Trophoblast cell (in vitro differentiated cells and primary cell): ENCODE measurements around the gene CATSPER1.
A peak's percentile ranks its signal among the peaks of the same experiment; 100 is the strongest.

Experiments used
- DNase-seq, 2 donors: peaks; one replicate each; pipeline ENCODE4 v3.0.0-alpha.2; 2016
- H2AFZ ChIP-seq: 2 replicates; pipeline ENCODE4 v1.6.1; 2013; ENCODE audit warnings: low read length, moderate library complexity, mild to moderate bottlenecking; ENCODE audit not compliant: insufficient read depth, poor library complexity
- H2AK5ac ChIP-seq: 2 replicates; pipeline ENCODE4 v1.6.1; 2013; ENCODE audit warnings: mild to moderate bottlenecking, low read length
- H2BK120ac ChIP-seq: 2 replicates; pipeline ENCODE4 v1.6.1; 2013; ENCODE audit warnings: low read length, mild to moderate bottlenecking, moderate library complexity; ENCODE audit not compliant: insufficient read depth, poor library complexity
- H2BK12ac ChIP-seq: 2 replicates; pipeline ENCODE4 v1.6.1; 2013; ENCODE audit warnings: mild to moderate bottlenecking, low read length, moderate library complexity
- H2BK5ac ChIP-seq: 2 replicates; pipeline ENCODE4 v1.6.1; 2013; ENCODE audit warnings: low read length, low read depth, moderate library complexity, mild to moderate bottlenecking; ENCODE audit not compliant: poor library complexity
- H3K14ac ChIP-seq: 2 replicates; pipeline ENCODE4 v1.6.1; 2013; ENCODE audit warnings: mild to moderate bottlenecking, low read length
- H3K18ac ChIP-seq: 2 replicates; pipeline ENCODE4 v1.6.1; 2013; ENCODE audit warnings: mild to moderate bottlenecking, low read length
- H3K23ac ChIP-seq: 2 replicates; pipeline ENCODE4 v1.6.1; 2013; ENCODE audit warnings: low read length
- H3K27ac ChIP-seq: 2 replicates; pipeline ENCODE4 v1.5.1; 2013; ENCODE audit warnings: low read depth, mild to moderate bottlenecking, inconsistent platforms, low read length, moderate library complexity
- H3K27me3 ChIP-seq: 2 replicates; pipeline ENCODE4 v1.6.1; 2013; ENCODE audit warnings: inconsistent platforms, mild to moderate bottlenecking, low read length, moderate library complexity; ENCODE audit not compliant: insufficient read depth
- H3K36me3 ChIP-seq, 2 experiments: 1 replicate in 1 of 2; 2 replicates in 1 of 2; pipeline ENCODE4 v1.6.1; 2013; ENCODE audit warnings: low read length in 2 of 2, mild to moderate bottlenecking in 2 of 2, moderate library complexity in 1 of 2; ENCODE audit not compliant: insufficient read depth in 2 of 2, control insufficient read depth in 1 of 2
- H3K4ac ChIP-seq: 2 replicates; pipeline ENCODE4 v1.6.1; 2013; ENCODE audit warnings: low read depth, mild to moderate bottlenecking, low read length, moderate library complexity
- H3K4me1 ChIP-seq, 2 experiments: 1 replicate in 1 of 2; 2 replicates in 1 of 2; pipeline ENCODE4 v1.6.1; 2013; ENCODE audit warnings: low read length in 2 of 2, mild to moderate bottlenecking in 2 of 2, moderate library complexity in 1 of 2; ENCODE audit not compliant: insufficient read depth in 2 of 2, control insufficient read depth in 1 of 2
- H3K4me2 ChIP-seq: 2 replicates; pipeline ENCODE4 v1.6.1; 2013; ENCODE audit warnings: inconsistent platforms, mild to moderate bottlenecking, low read length, moderate library complexity
- H3K4me3 ChIP-seq: 2 replicates; pipeline ENCODE4 v1.5.1; 2013; ENCODE audit warnings: mild to moderate bottlenecking, low read depth, low read length, inconsistent platforms
- H3K79me1 ChIP-seq: one replicate; pipeline ENCODE4 v1.6.1; 2013; ENCODE audit warnings: low read length
- H3K79me2 ChIP-seq: 2 replicates; pipeline ENCODE4 v1.6.1; 2013; ENCODE audit warnings: low read length, mild to moderate bottlenecking; ENCODE audit not compliant: control insufficient read depth, insufficient read depth, poor library complexity
- H3K9ac ChIP-seq: 2 replicates; pipeline ENCODE4 v1.6.1; 2013; ENCODE audit warnings: mild to moderate bottlenecking, low read length
- H3K9me3 ChIP-seq: 2 replicates; pipeline ENCODE4 v1.6.1; 2013; ENCODE audit warnings: low read depth, mild to moderate bottlenecking, control low read depth, inconsistent platforms, low read length; ENCODE audit not compliant: insufficient read depth
- H4K12ac ChIP-seq: 2 replicates; pipeline ENCODE4 v1.6.1; 2013; ENCODE audit warnings: low read depth, mild to moderate bottlenecking, low read length, moderate library complexity
- H4K8ac ChIP-seq: 2 replicates; pipeline ENCODE4 v1.6.1; 2013; ENCODE audit warnings: low read depth, mild to moderate bottlenecking, low read length, moderate library complexity
- H4K91ac ChIP-seq: one replicate; pipeline ENCODE4 v1.6.1; 2013; ENCODE audit warnings: low read depth, mild to moderate bottlenecking, low read length, moderate library complexity
- WGBS: extraction: QIAGEN DNeasy Blood & Tissue Kit; methylation state at CpG from one replicate; pipeline ENCODE4 v1.1.7; 2013; ENCODE audit warnings: missing lambda C conversion rate; ENCODE audit not compliant: insufficient read length, insufficient coverage; ENCODE audit errors: extremely low coverage; 5-methylcytosine and 5-hydroxymethylcytosine counted together

Gene CATSPER1

DNA sequence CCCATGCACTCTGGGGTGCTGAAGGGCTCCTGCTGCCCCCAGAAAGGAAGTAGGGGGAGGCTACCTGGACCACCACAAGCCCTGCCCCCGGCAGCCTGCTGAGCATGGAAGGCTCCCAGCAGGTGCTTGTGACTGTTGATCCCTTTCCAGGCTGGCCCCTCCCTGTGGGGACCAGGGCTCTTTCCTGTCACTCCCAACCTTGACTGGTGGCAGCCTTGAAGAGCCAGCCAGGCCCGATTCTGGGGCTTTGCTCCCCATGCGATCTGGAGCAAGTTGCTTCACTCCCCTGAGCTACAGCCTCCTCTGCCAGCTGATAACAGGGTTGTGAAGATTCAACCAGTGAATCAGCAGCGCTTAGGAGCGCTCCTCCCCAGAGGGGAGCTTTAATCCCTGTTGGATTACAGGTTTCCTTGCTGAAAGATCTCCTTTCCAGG is 19.1 kb downstream of the CATSPER1 start:
- H3K4ac ChIP-seq = no peak overlapping the region
- H3K18ac ChIP-seq = no peak overlapping the region
- peaks cover 29 to 34% of the 10 kb centered on the region in 2 experiments for H3K4me1 ChIP-seq
- H3K14ac ChIP-seq = no peak overlapping the region
- no peak overlapping the region for H3K9ac ChIP-seq
- no peak overlapping the region for H3K23ac ChIP-seq
- H2AFZ ChIP-seq = no peak overlapping the region
- no peak overlapping the region for H2BK12ac ChIP-seq
- H4K91ac ChIP-seq = no peak overlapping the region
- no peaks in the 10 kb centered on the region for H3K27me3 ChIP-seq
- H3K36me3 ChIP-seq = peaks cover 8 to 9% of the 10 kb centered on the region in 2 experiments
- H3K79me1 ChIP-seq = peaks cover 16% of the 10 kb centered on the region
- no peak overlapping the region for H3K27ac ChIP-seq
- H2BK5ac ChIP-seq = no peak overlapping the region
- no peak overlapping the region for H2BK120ac ChIP-seq
- H3K9me3 ChIP-seq = no peaks in the 10 kb centered on the region
- H2AK5ac ChIP-seq = peak overlapping the region; percentile 4
- no peak for DNase-seq
- peaks cover 7% of the 10 kb centered on the region for H3K79me2 ChIP-seq
- H3K4me3 ChIP-seq = no peak overlapping the region
- H3K4me2 ChIP-seq = no peak overlapping the region
- no peak overlapping the region for H4K8ac ChIP-seq
- WGBS = no CpG with 5 or more reads among the region's 5 CpGs
- no peak overlapping the region for H4K12ac ChIP-seq

DNA sequence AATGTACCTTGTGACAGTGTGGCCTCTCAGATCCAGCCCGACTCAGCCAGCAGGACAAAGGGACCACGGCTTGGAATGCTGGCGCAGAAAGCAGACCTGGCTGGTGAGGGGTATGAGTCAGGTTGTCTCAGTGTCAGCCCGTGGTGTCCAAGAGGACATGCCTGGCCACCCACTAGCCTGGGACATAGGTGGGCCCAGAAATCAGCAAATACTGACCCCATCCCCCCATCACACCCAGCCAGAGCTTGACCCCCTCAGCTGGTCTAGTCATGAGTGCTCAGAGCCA is 19.4 kb downstream of the CATSPER1 start:
- H3K4me3 ChIP-seq = no peak overlapping the region
- no peak overlapping the region for H2AFZ ChIP-seq
- peak overlapping the region; percentile 2 for H2BK12ac ChIP-seq
- no peak overlapping the region for H3K27ac ChIP-seq
- H3K27me3 ChIP-seq = no peaks in the 10 kb centered on the region
- no CpG with 5 or more reads among the region's 4 CpGs for WGBS
- no peak overlapping the region for H3K4me2 ChIP-seq
- no peak overlapping the region for H4K91ac ChIP-seq
- no peak overlapping the region for H4K12ac ChIP-seq
- H3K9me3 ChIP-seq = no peaks in the 10 kb centered on the region
- H3K18ac ChIP-seq = no peak overlapping the region
- peaks cover 8 to 9% of the 10 kb centered on the region in 2 experiments for H3K36me3 ChIP-seq
- no peak overlapping the region for H2BK120ac ChIP-seq
- no peak overlapping the region for H2BK5ac ChIP-seq
- H3K79me1 ChIP-seq = peaks cover 16% of the 10 kb centered on the region
- no peak overlapping the region for H3K4ac ChIP-seq
- H3K23ac ChIP-seq = no peak overlapping the region
- no peak overlapping the region for H3K9ac ChIP-seq
- H3K79me2 ChIP-seq = peaks cover 6% of the 10 kb centered on the region
- no peak overlapping the region for H3K14ac ChIP-seq
- H3K4me1 ChIP-seq = peaks cover 25 to 31% of the 10 kb centered on the region in 2 experiments
- no peak overlapping the region for H4K8ac ChIP-seq
- no peak for DNase-seq
- H2AK5ac ChIP-seq = peak overlapping the region; percentile 4

DNA sequence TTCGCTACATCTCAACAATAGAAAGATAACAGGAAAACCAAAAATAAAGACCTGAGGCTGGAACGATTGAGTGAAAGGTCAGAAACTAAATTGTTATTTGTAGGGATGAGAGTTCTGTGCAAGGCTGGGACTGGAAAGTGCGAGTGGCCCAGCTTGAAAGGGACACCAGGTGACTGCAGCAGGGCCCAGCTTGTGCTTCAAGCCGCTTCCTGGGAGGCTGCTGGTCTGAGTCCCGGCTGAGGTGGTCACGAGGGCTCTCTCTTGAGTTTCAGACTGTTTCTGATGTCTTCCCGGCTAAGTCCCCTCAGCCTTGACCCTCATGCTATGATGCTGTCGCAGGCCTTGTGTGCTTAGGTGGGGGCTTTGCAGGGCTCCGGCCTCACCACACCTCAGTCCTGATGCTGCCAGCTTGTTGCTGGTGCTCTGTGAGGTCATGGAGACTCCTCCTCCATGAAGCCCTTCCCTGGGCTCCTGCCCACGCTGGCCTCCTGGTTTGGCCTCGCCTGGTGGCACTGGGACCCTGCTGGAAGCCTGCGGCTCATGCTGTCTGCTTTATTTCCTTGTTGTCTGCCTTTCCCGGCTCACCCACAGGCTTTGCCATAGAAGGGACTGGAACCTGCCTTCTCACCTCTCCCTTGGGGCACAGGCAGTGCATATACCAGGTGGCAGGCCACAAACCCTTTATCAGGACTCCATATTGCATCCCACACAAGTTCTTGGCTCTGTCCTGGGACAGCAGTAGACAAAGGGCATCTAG is 20.0 kb downstream of the CATSPER1 start:
- Histone ChIP-seq H3K23ac (no peak overlapping the region), H4K8ac (no peak overlapping the region), H2BK12ac (no peak overlapping the region), H3K4me1 (peaks cover 21 to 25% of the 10 kb centered on the region in 2 experiments), H2AFZ (no peak overlapping the region), H3K4me3 (no peak overlapping the region), H2BK5ac (no peak overlapping the region), H3K27me3 (no peaks in the 10 kb centered on the region), H3K14ac (no peak overlapping the region), H3K9ac (no peak overlapping the region), H4K91ac (peak overlapping the region; percentile 20), H3K27ac (no peak overlapping the region), H3K4ac (no peak overlapping the region), H3K4me2 (no peak overlapping the region), H3K36me3 (peaks cover 8 to 9% of the 10 kb centered on the region in 2 experiments), H2BK120ac (no peak overlapping the region), H4K12ac (no peak overlapping the region), H2AK5ac (no peak overlapping the region), H3K79me2 (peaks cover 9% of the 10 kb centered on the region), H3K18ac (no peak overlapping the region), H3K9me3 (no peaks in the 10 kb centered on the region), H3K79me1 (peaks cover 14% of the 10 kb centered on the region)
- WGBS = no CpG with 5 or more reads among the region's 13 CpGs
- DNase-seq = no peak

DNA sequence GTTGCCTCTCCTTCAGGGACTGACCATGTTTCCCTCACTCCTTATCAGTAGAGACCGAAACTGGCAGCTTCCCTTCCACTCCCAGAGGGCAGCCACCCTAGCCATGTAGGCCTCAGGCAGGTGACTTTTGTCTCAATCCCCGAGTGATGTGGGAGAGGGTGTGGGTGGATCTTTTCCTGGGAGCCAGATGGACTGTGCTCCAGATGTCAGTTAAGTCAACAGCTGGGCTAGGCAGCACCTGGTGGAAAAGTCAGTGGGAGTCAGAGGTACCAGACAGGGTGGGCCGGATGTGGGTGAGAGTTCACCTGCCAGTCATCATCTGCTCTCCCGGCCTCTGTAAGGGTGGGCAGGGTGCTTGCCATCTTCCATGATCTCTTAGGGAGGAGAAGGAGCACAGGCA is 22.1 kb downstream of the CATSPER1 start:
- Histone ChIP-seq H4K91ac (no peak overlapping the region), H3K27me3 (no peaks in the 10 kb centered on the region), H3K4me1 (peaks cover 14 to 23% of the 10 kb centered on the region in 2 experiments), H3K9ac (no peak overlapping the region), H3K36me3 (peaks cover 19 to 21% of the 10 kb centered on the region in 2 experiments), H3K4me2 (no peak overlapping the region), H3K27ac (no peak overlapping the region), H2AK5ac (no peak overlapping the region), H2AFZ (no peak overlapping the region), H4K8ac (no peak overlapping the region), H3K4ac (peak overlapping the region; percentile 31), H3K79me2 (peaks cover 9% of the 10 kb centered on the region), H3K18ac (peak overlapping the region; percentile 29), H3K23ac (no peak overlapping the region), H3K9me3 (no peaks in the 10 kb centered on the region), H4K12ac (no peak overlapping the region), H2BK5ac (no peak overlapping the region), H3K14ac (no peak overlapping the region), H2BK12ac (no peak overlapping the region), H3K4me3 (no peak overlapping the region), H2BK120ac (no peak overlapping the region), H3K79me1 (peaks cover 10% of the 10 kb centered on the region)
- no peak for DNase-seq
- WGBS = no CpG with 5 or more reads among the region's 4 CpGs
